Hepatocyte (in vitro differentiated cells): ENCODE data around the gene GRB10. TPM values are rescaled to one million over a fixed set of nuclear protein-coding genes. Genes with fewer than 3 reads are reported as not detected.

Experiments used
- DNase-seq: peaks from one replicate; pipeline ENCODE4 v3.0.0-alpha.2; 2016; ENCODE audit warnings: low spot score
- H2AFZ ChIP-seq: fragments of 200-600 bp; sonication (generic); 2 replicates; pipeline ENCODE4 v1.6.0; 2016; ENCODE audit warnings: antibody characterized with exemption, mild to moderate bottlenecking
- H3K27ac ChIP-seq: fragments of 200-600 bp; sonication (generic); 2 replicates; pipeline ENCODE4 v1.5.1; 2016; ENCODE audit warnings: mild to moderate bottlenecking
- H3K27me3 ChIP-seq: fragments of 200-600 bp; sonication (generic); 2 replicates; pipeline ENCODE4 v1.6.1; 2016
- H3K36me3 ChIP-seq: fragments of 200-600 bp; sonication (generic); replicated peaks from 2 replicates; pipeline ENCODE4 v1.5.1; 2016; ENCODE audit warnings: low read depth; ENCODE audit not compliant: insufficient read depth
- H3K4me1 ChIP-seq: fragments of 200-600 bp; sonication (generic); 2 replicates; pipeline ENCODE4 v1.5.1; 2016; ENCODE audit warnings: mild to moderate bottlenecking, moderate library complexity; ENCODE audit not compliant: insufficient read depth
- H3K4me2 ChIP-seq: fragments of 200-600 bp; sonication (generic); 2 replicates; pipeline ENCODE4 v1.6.0; 2016
- H3K4me3 ChIP-seq: fragments of 200-600 bp; sonication (generic); 2 replicates; pipeline ENCODE4 v1.5.1; 2016; ENCODE audit warnings: mild to moderate bottlenecking
- H3K79me2 ChIP-seq: fragments of 200-600 bp; sonication (generic); 2 replicates; pipeline ENCODE4 v1.6.0; 2017; ENCODE audit warnings: mild to moderate bottlenecking
- H3K9me2 ChIP-seq: fragments of 200-600 bp; sonication (generic); replicated peaks from 2 replicates; pipeline ENCODE4 v1.6.0; 2017; ENCODE audit warnings: mild to moderate bottlenecking; ENCODE audit not compliant: insufficient read depth
- H3K9me3 ChIP-seq: fragments of 200-600 bp; sonication (generic); 2 replicates; pipeline ENCODE4 v1.5.1; 2016; ENCODE audit warnings: low read depth, mild to moderate bottlenecking
- H4K20me1 ChIP-seq: fragments of 200-600 bp; sonication (generic); 2 replicates; pipeline ENCODE4 v1.6.0; 2016; ENCODE audit warnings: mild to moderate bottlenecking; ENCODE audit not compliant: insufficient read depth, poor library complexity, severe bottlenecking
- CTCF ChIP-seq: fragments of 200-600 bp; sonication (generic); IDR thresholded peaks from 2 replicates; pipeline ENCODE4 v1.5.1; 2016; ENCODE audit warnings: antibody characterized with exemption, mild to moderate bottlenecking; ENCODE audit not compliant: poor library complexity
- EZH2 ChIP-seq: fragments of 200-600 bp; sonication (generic); IDR thresholded peaks from 2 replicates; pipeline ENCODE4 v1.6.1; 2016; ENCODE audit warnings: antibody characterized with exemption, mild to moderate bottlenecking, borderline replicate concordance
- EZH2phosphoT487 ChIP-seq: fragments of 200-600 bp; sonication (generic); IDR thresholded peaks from one replicate; pipeline ENCODE4 v1.6.1; 2018; ENCODE audit warnings: antibody characterized with exemption, mild to moderate bottlenecking, low read depth, moderate library complexity; ENCODE audit not compliant: unreplicated experiment, severe bottlenecking
- WGBS: methylation state at CpG from one replicate; pipeline ENCODE4 v1.1.6; 2016; ENCODE audit warnings: low lambda C conversion rate; ENCODE audit errors: missing lambda C conversion rate; 5-methylcytosine and 5-hydroxymethylcytosine counted together
- polyA plus RNA-seq: library from polyadenylated mRNA; unstranded; fragments of >200 nt; fragmentation: Nextera tagmentation; extraction: Ambion mirVana; gene quantifications from 2 replicates; pipeline ENCODE4 v1.2.1, GENCODE V29; 2016
- total RNA-seq: library from RNA; depleted of rRNA; stranded (reverse); fragments of >200 nt; gene quantifications from 2 replicates; pipeline ENCODE4 v1.2.3, GENCODE V29; 2014

The GRB10 gene
- total and polyA plus RNA-seq, 2 experiments from 2014 or later: 47.6 to 65.9 TPM

- H3K27ac ChIP-seq: no peak overlapping the region
- H3K4me1 ChIP-seq: no peaks in the 10 kb centered on the region
- H3K4me2 ChIP-seq: no peak overlapping the region
- no peaks in the 10 kb centered on the region for H3K79me2 ChIP-seq
- H3K9me3 ChIP-seq: no peaks in the 10 kb centered on the region
- no peak overlapping the region for H2AFZ ChIP-seq
- H4K20me1 ChIP-seq: no peaks in the 10 kb centered on the region
- H3K9me2 ChIP-seq: no peaks in the 10 kb centered on the region
- no peaks in the 10 kb centered on the region for H3K27me3 ChIP-seq
- H3K4me3 ChIP-seq: no peak overlapping the region
- no peak for TF ChIP-seq CTCF
- no peak for TF ChIP-seq EZH2
- WGBS: 69% methylated on average over 9 of the region's 9 CpGs
- H3K36me3 ChIP-seq: no peaks in the 10 kb centered on the region
- no peak for DNase-seq
These were observed 23.4 kb upstream of the GRB10 start for GRCh38 chr7:50806143-50806542.

- no peak for DNase-seq
These were observed 22.9 kb upstream of the GRB10 start for GRCh38 chr7:50805447-50806125.

GRCh38 chr7:50803359-50804337, 21.0 kb upstream of the GRB10 start:
- no peak overlapping the region for H3K4me2 ChIP-seq
- 92% methylated on average over 5 of the region's 5 CpGs for WGBS
- no peaks in the 10 kb centered on the region for H3K79me2 ChIP-seq

More at GRCh38 chr7:50805447-50806125, 22.9 kb upstream of the GRB10 start:
- Histone ChIP-seq H3K4me1 (no peaks in the 10 kb centered on the region), H4K20me1 (no peaks in the 10 kb centered on the region), H3K79me2 (no peaks in the 10 kb centered on the region), H3K9me3 (no peaks in the 10 kb centered on the region), H3K36me3 (no peaks in the 10 kb centered on the region), H2AFZ (no peak overlapping the region), H3K27ac (no peak overlapping the region), H3K4me3 (no peak overlapping the region), H3K4me2 (no peak overlapping the region), H3K9me2 (no peaks in the 10 kb centered on the region), H3K27me3 (no peaks in the 10 kb centered on the region)
- 59% methylated on average over 5 of the region's 5 CpGs for WGBS
- no peak for TF ChIP-seq CTCF
- TF ChIP-seq EZH2phosphoT487: no peak
- no peak for TF ChIP-seq EZH2

More at GRCh38 chr7:50803359-50804337, 21.0 kb upstream of the GRB10 start:
- Histone ChIP-seq H3K9me2 (no peaks in the 10 kb centered on the region), H3K27ac (no peak overlapping the region), H3K36me3 (no peaks in the 10 kb centered on the region), H3K4me1 (no peaks in the 10 kb centered on the region), H3K9me3 (no peaks in the 10 kb centered on the region), H3K27me3 (no peaks in the 10 kb centered on the region), H4K20me1 (no peaks in the 10 kb centered on the region), H3K4me3 (no peak overlapping the region), H2AFZ (no peak overlapping the region)
- no peak for DNase-seq
- TF ChIP-seq CTCF: no peak
- no peak for TF ChIP-seq EZH2
- TF ChIP-seq EZH2phosphoT487: no peak
